H1 (cell line): ENCODE data around the gene SMC6. TPM values are rescaled to one million over a fixed set of nuclear protein-coding genes. Genes with fewer than 3 reads are reported as not detected.

Experiments used
- ATF2 ChIP-seq: IDR thresholded peaks from 2 replicates; pipeline ENCODE4 v1.6.1; 2012; ENCODE audit warnings: low read length, inconsistent platforms
- CHD1 ChIP-seq: IDR thresholded peaks from 2 replicates; pipeline ENCODE4 v1.6.1; 2012; ENCODE audit warnings: low read depth, low read length, improper control_type of control experiment
- polyA plus RNA-seq, 7 experiments: library from polyadenylated mRNA; depleted of rRNA in 3 of 7; stranded (reverse) in 5 of 7; unstranded in 2 of 7; fragments of >200 nt in 5 of 7; fragments of 200-250 nt in 2 of 7; gene quantifications; 1 replicate in 5 of 7; 2 replicates in 1 of 7; 4 replicates in 1 of 7; pipeline versions ENCODE4 v1.2.1 to v1.2.3, GENCODE V29; 2011 to 2013; ENCODE audit warnings: missing spikeins in 2 of 7, mixed read lengths in 2 of 7
- total RNA-seq: library from RNA; stranded (reverse); fragmentation: NEBNext Ultra II Directional; extraction: Animal tissue kit (Norgen Biotek cat#: 25700); gene quantifications from 2 replicates; pipeline ENCODE4 v1.2.1, GENCODE V29; 2021

SMC6 gene
- total and polyA plus RNA-seq, 2 of the 8 experiments (the other 6 are each of a cell fraction or from before 2014, with no cell fraction given) = 9.7 to 49.5 TPM

GRCh38 chr2:17652681-17653394 is 100.8 kb downstream of the SMC6 start (continued):
- TF ChIP-seq CHD1 (no peak), ATF2 (no peak)
